ENCODE measurements around the gene DLK2.
A peak's percentile ranks its signal among the peaks of the same experiment; 100 is the strongest.
"Not testable (repeated sequence)": the region's sequence is repeated elsewhere in the genome, so short reads cannot be mapped to it uniquely, and the experiment has no call there.

DLK2 gene, protein sequence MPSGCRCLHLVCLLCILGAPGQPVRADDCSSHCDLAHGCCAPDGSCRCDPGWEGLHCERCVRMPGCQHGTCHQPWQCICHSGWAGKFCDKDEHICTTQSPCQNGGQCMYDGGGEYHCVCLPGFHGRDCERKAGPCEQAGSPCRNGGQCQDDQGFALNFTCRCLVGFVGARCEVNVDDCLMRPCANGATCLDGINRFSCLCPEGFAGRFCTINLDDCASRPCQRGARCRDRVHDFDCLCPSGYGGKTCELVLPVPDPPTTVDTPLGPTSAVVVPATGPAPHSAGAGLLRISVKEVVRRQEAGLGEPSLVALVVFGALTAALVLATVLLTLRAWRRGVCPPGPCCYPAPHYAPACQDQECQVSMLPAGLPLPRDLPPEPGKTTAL

DNA sequence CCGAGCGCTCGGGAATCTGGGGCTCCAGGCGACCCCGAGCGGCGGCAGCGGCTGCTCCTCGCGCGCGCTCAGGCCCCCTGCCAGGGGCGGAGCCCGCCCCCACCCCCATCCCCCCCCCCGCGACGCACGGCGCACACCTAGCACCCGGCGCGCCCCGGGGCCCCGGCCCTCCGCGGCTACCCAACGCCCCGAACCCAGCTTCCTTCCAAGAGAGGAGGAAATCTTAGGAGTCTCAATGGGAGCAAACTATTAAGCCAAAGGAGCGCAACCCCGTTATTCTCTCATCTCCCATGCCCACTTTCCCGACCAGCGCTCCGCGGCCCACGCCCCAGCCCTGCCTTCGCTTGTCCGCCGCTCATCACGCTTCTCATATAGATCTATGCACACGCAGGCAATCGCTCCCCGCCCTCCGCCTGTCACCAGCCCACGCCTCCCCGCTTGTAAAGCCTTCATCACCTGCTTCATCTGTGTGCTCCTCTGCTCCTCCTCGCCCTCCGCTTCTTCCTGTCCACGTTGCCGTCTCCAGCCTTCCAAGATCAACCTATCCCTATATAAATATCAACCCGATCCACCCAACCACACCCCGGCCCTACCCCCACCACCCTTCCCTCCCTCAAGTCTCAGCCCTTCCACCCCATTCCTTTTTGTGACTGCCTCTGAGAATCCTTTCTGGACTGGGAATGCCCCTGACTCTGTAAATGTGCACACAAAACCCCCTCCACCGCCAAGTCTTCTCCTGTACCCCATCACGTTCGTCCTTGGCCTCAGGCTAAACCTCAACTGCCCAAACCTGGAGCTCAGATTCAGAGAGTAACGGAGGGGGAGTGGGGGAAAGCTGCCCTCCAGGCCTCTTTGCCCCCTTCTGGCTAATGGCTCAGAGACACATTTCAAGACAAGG, at the start of gene DLK2:
DLK2 (minus strand) TSS at position 18 of the 898 bp plus-strand sequence. CDS start 723 bp downstream, outside the sequence.
- DNase-seq (ENCODE audit: low spot score) = no peak

DNA sequence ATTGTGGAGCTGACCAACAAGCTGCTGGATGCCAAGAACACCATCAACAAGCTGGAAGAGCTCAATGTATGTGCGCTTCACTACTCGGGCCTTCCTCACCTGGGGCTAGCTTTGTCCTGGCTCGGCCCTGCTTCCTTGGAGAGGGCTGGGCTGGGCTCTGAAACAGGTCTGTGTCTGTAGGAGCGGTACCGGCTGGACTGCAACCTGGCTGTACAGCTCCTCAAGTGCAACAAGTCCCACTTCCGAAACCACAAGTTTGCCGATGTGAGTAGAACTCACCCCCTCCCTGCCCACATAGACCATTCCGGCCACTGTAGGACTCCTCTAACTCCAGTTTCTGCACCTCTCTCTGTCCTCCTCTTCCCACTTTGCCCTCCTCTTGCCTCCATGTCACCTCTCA, 48.1 kb upstream of the DLK2 start:
- no peak for DNase-seq (ENCODE audit: low spot score)

DNA sequence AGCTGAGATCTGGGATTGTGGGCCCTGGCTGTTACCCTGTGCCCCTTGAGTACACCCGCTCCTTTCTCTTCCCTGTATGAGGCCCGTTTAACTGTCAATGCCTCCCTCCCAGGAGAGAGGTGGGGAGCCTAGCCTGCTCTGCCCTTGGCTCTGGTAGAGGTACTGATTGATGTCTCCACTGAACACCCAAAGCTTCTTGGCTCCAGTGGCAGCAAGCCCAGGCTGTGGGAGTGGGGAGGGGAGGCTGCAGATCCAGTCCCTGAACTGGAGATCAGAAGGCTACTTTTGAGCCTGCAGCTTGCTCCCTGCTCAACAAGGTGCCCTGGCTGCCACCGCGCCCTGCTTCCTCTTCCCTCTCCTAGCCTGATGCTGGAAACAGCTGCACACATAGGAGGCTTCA, 47.3 kb upstream of the DLK2 start:
- DNase-seq (ENCODE audit: low spot score) = no peak

DNA sequence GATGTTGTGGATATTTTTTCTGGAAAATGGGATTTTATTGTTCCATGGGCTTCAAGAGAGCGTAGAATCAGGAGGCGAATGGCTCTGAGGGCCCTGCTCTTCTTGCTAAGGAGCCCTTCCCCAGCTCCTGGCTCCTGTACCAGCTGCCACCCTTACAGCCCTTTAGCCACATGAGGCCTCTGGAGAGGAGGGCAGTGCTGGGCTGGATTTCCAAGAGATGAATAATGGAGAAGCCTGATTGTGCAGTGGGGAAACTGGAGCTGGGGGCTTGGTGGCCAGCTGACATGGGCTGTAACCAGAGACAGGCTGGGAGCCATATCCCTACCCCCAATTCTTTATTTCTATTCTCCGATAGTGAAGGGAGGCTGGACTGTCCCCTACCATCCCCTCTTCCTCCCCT, 45.6 kb upstream of the DLK2 start:
- DNase-seq (ENCODE audit: low spot score) = no peak

DNA sequence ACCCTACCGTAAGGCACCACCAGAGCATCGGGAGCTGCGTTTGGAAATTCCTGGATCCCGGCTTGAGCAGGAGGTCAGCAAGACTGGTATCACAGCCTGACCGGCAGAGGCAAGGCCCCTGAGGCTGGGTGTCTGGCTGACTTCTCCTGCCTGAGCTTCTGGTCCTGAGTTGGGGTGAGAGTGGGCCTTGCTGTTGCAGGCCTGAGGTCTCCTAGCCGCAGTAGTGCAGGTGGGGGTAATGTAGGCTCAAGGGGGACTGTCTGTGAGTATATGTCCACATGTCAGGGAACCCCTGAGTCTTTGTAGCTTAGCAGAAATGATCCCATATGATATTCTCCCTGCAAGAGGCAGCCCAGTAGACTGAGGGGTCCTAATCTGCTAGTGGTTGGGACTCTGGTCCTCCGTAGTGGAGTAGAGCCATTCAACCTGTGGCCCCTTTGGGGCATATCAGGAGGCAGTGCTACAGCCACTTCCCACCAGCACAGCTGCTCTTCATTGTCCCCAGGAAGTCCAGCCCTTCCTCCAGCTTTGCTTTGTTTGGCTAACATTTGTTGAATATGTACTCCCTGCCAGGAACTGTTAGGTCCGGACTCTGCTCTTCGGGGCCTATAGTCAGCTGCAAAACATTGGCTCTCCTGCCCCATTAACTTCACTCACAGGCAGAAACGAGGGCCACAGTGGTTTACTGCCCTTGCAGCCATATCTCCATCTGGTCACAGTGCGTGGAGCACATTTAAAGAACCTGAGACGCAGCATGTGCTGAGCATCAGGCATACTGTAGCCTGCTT, 43.9 kb upstream of the DLK2 start:
- DNase-seq (ENCODE audit: low spot score) = no peak

DNA sequence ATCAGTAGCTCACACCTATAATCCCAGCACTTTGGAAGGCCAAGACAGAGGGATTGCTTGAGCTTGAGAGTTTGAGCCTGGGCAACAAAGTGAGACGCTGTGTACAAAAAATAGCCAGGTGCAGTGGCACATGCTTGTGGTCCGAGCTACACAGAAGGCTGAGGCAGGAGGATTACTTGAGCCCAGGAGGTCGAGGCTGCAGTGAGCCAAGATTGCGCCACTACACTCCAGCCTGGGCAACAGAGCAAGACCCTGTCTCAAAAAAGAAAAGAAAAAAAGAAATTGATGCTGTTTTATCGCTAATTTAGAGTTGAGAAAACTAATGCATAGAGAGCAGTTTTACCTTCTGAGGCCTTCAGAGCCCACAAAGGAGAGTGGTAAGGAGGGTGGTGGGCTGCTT, 42.9 kb upstream of the DLK2 start:
- not testable (repeated sequence) for DNase-seq (ENCODE audit: low spot score)

DNA sequence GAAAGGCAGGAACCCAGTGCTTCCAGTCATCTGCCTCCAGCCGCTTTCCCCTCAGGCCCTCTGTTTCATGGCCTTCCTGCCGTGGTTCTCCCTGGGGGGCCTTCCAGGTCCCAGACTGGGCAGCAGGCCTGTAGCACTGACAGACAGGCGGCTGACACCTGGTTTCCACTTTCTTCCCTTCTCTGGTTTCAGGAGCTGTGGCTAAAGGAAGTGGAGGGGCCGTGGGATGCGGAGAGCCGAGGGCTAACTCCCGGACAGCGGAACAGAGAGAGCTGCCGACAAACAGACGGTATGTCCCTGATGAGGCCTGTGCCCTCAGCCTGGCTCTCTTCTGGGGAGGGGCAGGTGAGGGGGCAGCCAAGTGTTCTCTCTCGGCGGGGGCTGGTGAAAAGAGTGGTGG, 42.3 kb upstream of the DLK2 start:
- no peak for DNase-seq (ENCODE audit: low spot score)

DNA sequence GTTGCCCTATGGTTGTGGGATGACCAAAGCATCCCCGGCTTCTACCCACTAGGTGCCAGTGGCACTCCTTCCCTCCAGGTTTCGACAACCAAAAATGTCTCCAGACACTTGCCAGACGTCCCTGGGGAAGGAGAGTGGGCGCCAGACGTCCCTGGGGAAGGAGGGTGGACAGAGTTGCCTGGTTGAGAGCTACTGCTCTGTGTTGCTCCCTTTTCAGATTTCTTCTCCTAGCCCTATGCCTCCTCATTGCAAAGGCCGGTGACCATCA, 41.7 kb upstream of the DLK2 start:
- no peak for DNase-seq (ENCODE audit: low spot score)

DNA sequence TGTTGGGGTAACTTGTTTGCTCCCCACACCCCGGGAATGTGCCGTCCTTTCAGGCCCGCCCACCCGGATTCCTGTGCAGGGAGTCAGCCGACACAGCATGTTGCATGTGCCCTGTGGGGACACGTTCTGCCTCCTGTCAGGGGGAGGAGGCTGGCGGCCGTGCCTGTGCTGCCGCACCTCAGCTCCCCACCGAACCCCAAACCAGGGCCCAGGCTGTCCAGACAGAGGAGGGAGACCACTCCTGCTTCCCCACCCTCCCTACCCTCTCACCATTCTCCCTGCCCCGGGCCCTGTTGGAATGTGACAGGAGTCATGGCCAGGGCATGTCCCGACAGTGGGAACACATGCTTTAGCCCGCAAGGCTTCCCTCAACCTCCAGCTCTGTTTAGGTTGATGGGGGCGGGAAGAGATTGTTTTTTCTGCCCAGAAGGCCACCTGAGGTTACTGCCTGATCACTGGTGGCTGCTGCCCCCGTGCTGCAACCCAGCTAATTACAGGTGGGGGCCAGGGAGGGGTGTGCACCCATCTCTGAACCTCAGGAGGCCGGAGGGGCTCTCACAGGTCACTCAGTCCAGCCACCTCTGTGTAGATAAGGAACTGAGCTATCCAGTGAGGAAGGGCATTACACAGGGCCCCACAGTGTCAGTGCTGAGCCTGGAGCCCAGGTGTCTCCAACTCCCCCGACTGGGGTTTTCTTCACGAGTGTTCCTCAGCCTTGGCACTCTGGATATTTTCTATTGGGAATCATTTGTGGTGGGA, 41.2 kb upstream of the DLK2 start:
- DNase-seq (ENCODE audit: low spot score) = peak; percentile 45

DNA sequence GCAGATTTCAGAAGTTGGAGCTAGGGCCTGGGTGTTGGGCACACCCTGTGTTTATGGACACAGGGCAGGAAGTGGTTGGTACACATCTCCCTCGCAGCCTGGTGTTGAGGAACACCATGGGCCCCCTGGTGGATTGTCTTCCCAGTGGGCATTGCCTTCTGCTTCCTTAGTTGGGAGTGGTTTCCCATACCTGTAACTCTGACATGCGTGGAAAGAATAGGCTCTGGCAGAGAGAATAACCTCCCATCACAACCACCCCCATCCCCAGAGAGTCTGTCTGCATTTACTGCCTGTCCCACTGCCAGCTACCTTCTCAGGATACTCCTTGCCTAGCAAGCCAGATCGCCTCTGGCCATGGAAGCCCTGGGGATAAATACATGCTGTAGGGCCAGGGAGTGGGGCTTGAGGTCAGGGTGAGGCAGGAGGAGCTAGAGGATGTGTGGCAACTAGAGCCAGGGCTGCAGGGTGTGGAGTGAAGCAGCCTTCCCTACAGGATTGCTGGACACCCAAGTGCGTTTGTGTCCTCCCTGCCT, 40.1 kb upstream of the DLK2 start:
- no peak for DNase-seq (ENCODE audit: low spot score)

DNA sequence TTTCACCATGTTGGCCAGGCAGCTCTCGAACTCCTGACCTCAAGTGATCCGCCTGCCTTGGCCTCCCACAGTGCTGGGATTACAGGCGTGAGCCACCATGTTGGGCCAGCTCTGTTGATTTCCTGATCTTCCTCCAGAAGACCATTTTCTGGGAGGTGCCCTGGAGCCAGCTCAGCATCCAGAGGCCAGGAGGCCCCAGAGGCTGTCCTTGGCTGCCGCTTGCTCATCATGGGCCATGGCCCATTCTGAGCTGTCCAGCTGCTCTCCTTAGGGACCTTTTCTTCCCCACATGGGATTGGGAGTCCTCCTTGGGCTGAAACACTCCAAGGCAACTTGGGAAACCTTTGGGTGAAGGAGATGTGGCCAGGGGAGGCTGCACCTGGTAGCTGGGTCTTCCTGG, 39.4 kb upstream of the DLK2 start:
- no peak for DNase-seq (ENCODE audit: low spot score)

DNA sequence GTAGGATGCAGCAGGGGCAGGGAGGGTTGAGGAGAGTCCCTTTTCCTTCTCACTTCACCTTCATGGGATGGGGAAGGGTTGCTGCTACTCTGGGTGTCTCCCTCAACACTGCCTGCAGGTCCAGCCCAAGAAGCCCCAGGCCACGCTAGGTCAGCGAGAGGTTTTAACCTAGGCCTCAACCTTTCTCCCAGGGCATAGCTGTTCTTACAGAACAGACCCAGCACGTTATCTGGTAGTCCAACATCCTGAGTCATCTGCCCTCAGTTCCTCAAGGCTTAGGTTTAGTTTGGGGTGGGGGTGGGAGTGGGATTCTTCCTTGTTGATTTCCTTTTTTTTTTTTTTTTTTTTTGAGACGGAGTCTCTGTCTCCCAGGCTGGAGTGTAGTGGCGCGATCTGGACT, 39.0 kb upstream of the DLK2 start:
- DNase-seq (ENCODE audit: low spot score) = no peak

DNA sequence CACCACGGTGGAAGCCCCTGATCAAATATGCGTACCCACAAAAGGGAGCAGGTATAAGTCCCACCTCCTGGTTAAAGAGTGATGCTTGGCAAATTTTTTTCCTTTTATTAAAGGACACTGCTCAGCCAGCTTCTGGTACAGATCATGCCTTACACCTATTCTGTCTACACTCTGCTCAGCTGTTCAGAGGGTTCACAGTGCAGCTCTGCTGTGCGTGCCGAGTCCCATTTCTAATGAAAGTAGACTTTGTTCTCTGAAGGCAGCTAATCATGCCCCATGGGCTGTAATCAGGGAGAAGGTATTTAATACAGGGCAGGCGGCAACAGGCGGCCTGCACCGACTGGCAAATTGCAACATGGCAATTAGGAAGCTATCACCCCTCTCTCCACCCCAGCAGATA, 38.5 kb upstream of the DLK2 start:
- DNase-seq (ENCODE audit: low spot score) = peak; percentile 87

DNA sequence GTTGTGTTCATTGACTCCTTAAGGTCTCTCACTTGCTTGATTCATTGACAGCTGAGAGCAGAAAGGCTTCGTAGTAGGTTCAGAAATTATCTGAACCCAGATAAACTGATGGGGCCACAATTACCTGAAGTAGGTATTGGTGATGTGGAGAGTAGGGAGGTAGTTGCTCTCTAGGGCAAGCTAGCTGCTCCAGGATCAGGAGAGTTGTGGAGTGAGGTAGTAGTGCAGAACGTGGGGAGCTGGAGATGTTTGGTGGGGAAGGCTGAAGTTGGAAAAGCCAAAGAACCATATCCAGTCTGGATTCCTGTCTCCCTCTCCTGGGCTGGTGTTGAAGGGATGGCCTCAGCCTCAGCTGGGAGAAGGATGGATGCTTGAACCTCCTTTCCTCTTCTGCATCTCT, 37.9 kb upstream of the DLK2 start:
- no peak for DNase-seq (ENCODE audit: low spot score)

DNA sequence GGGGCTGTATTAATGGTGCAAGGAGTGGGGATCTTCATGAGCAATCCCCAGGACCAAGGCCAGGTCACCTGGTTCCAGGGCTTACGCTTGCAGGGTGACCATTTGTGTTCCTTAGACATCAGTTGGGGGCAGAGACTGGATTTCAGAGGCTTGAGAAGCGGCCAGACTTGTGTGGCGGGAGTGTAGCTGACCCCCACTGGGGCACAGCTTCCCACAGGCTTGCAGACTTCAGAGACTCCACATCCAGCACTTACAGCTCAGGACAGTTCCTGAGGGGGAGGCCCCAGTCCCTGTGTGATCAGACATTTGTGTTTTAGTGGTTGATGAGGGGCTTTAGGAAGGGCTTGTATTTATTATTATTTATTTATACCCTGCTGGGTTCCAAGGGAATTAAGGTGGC, 37.3 kb upstream of the DLK2 start:
- DNase-seq (ENCODE audit: low spot score) = no peak

DNA sequence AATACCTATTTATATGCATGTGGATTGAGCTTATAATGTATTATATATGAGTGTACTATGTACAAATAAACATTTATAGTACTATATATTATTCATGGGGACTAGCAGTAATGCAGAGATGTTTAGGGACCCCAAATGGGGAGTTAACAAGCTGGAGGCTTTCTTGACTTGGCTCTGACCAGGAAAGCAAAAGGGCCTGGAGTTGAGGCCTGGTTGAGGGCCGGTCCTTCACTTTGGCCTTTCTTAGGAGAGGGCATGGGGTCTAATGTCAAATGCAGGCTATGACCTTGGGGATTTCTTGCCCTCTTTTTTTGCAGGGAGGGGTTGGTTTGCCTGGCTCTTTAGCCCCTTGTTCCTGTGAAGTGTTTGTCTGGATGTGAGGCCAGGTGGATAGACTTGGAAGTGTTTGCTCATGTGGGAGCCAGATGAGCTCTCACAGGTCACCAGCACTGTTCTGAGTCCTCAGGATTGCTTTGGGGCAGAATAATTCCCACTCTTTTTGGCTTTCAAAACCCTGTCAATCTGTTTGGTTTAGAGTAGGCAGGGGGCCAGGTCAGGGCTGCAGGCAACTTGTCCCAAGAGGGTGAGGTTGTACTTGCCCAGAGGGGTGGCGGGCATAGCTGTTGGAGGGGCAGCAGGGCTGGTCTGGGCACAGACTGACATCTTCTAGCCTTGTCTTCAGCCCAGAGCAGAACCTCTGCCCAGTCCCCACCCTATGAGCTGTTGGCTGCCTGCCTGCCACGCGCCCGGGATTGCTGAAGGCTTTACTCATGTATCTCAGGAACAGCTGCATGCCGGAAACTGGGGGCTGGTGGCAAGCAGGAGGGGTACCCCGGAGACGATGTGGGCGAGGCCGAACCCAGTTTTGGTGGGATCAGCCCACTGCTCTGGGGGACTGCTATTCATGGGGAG, 36.7 kb upstream of the DLK2 start:
- DNase-seq (ENCODE audit: low spot score) = peak; percentile 54

DNA sequence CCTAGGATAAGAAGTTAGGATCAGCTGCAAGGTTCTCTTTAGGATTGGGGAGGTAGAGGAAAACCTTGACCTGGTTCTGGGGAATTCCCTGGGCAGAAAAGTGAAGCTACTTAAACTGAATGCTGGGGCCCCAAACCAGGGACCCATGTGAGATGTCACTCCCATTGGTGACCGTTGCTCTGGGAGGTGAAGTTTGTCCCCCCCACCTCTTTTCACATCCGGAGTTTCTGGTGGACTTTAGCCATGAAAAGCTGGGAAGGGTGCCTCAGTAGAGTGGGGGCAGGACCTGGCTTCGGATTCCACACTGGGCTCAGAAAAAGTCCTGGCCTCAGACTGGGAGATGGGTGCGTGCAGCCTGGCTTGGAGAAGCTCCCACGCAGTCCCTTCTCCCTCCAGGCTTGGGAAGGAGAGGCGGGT, 35.2 kb upstream of the DLK2 start:
- DNase-seq (ENCODE audit: low spot score) = no peak

DNA sequence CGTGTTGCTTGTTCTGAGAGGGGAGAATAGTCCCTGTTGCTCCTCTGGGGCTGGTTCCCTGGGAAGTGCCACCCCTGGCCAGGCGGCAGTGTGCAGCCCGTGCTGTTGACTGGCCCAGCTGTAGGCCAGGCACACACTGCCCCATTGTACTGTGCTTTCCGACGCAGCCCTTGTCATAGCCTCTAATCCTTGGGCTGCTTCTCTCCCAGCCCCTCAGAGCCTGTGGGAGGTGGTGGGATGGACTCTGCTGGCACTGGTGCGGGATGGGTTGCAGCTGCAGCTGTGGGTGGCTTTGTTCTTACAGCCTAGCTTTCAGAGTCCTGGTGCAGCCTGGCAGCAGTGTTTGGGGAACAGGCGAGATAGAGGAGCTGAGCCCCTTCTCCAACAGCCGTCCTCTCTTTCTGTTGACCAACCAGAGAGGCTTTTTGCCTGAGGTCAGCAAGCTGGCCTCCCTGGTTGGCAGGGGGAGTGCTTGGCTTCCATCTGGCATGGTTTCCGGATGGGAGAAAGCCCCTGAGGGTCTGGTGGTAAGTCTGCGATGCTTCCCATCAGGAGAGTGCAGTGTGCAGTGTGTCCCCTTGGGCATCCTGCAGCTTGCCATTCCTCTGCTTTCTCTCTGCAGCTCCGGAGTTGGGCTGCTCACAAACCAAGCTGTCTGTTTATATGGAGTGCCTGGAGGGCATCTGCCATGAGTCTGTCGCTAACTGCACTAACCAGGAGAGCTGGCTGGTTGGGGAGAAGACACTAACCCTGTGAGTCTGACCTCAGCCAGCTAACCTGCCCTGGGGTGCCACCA, 34.1 kb upstream of the DLK2 start:
- DNase-seq (ENCODE audit: low spot score) = peak; percentile 93

DNA sequence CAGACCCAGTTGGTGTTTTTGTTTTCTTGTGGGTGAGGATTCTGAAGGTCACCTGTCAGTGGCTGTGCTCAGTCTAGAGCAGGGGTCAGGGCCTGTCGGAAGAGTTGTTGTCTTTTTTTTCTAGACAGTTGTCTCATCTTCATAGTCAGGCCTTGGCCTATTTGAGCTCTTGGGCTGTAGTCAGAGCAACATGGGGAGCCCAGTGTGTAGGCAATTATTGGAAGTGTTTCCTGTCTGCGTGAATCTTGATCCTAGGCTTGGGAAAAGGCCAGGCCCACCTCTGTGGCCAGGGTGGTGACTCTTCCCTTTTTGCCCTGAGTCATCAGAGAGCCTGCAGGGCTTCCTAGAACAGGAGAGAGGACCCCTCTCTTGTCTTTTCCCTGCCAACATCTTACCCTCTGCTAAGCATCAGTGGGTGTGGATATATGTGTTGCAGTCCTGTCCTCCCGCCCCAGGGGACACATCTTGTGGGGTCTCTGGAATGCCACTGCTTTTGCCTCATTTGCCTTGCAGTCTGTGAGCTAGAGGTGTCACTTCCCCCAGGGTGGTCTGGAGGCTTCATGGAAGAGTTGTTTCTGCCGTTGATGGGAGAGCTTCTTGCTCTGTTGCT, 33.4 kb upstream of the DLK2 start:
- peak; percentile 69 for DNase-seq (ENCODE audit: low spot score)

Data from COLO829 (cell line).